22Rv1 (cell line): ENCODE measurements around the gene FABP7.

Source experiments
- ZFX ChIP-seq: fragments of 450-650 bp; IDR thresholded peaks from 2 replicates; pipeline ENCODE4 v1.6.1; 2017; ENCODE audit warnings: antibody characterized with exemption, borderline replicate concordance
- TF ChIP-seq, protein P1 (sequence below): fragments of 450-650 bp; IDR thresholded peaks from 2 replicates; pipeline ENCODE4 v1.5.1; 2017; ENCODE audit warnings: mild to moderate bottlenecking

DNA sequence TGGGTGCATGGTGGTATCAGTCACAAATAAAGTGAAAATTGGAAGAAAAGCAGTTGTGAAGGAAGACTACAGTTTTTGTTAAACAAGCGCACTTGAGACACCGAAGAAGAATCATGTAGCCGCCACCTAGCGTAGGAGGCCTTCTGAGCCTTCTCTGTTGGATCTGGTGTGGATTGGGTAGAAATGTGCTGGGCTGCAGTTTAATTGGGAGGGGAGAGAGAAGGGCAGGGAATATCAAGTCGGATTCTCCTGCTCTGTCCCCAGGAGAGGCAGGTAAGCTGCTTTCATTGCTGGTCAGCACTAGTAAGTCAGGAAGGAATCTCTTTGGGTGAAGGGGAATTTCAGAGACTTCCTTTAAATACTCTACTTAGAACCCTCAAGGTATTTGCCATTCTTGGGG, 1.2 kb upstream of the FABP7 start:
- TF ChIP-seq, protein P1, sequence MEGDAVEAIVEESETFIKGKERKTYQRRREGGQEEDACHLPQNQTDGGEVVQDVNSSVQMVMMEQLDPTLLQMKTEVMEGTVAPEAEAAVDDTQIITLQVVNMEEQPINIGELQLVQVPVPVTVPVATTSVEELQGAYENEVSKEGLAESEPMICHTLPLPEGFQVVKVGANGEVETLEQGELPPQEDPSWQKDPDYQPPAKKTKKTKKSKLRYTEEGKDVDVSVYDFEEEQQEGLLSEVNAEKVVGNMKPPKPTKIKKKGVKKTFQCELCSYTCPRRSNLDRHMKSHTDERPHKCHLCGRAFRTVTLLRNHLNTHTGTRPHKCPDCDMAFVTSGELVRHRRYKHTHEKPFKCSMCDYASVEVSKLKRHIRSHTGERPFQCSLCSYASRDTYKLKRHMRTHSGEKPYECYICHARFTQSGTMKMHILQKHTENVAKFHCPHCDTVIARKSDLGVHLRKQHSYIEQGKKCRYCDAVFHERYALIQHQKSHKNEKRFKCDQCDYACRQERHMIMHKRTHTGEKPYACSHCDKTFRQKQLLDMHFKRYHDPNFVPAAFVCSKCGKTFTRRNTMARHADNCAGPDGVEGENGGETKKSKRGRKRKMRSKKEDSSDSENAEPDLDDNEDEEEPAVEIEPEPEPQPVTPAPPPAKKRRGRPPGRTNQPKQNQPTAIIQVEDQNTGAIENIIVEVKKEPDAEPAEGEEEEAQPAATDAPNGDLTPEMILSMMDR: no peak
- no peak for TF ChIP-seq ZFX
